Measurements from ENCODE around the gene PHF14.

GRCh38 chr7:11078247-11078834 is 104.7 kb downstream of the PHF14 start:
- no peak for TF ChIP-seq CTCF (IDR thresholded peaks at IDR 0.05)
- TF ChIP-seq POLR2A (IDR thresholded peaks at IDR 0.05): no peak

Data from adrenal gland (tissue), 5 donors.